Measurements from ENCODE around the gene PAN2. TPM values are rescaled to one million over a fixed set of nuclear protein-coding genes. Genes with fewer than 3 reads are reported as not detected.

Gene PAN2
- total and polyA plus RNA-seq, 4 donors = 22.4 to 68.2 (median 52.2) TPM

DNA sequence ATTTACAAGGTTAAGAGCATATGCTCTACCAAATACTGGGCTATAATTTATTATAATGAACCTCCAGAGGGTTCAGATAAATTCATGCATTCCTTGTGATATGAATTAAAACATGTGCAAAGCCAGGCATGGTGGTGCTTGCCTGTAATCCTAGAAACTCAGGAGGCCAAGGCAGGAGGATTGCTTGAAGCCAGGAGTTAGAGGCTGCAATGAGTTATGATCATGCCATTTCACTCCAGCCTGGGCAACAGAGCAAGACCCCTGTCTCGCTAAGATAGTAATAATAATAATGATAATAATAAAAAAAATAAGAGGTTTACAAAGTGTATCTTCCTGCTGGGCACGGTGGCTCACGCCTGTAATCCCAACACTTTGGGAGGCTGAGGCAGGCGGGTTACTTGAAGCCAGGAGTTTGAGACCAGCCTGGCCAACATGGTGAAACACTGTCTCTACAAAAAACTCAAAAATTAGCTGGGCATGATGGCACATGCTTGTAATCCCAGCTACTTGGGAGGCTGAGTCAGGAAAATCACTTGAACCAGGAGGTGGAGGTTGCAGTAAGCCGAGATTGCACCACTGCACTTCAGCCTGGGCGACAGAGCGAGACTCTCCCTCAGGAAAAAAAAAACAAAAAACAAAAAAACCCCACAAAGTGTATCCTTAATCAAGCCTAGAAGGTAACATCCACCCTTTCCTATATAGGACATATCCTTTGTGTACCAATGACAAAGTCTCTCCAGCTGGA, 26.4 kb downstream of the PAN2 start:
- H3K27me3 ChIP-seq (ENCODE audit: control insufficient read depth in 3 of 3, insufficient read depth in 3 of 3, low read length in 2 of 3) = no peaks in the 10 kb centered on the region
- no peak overlapping the region for H3K4me3 ChIP-seq
- no peaks in the 10 kb centered on the region for H3K4me1 ChIP-seq (ENCODE audit: control insufficient read depth in 5 of 5, insufficient read depth in 5 of 5, low read length in 5 of 5)
- TF ChIP-seq, protein P1, sequence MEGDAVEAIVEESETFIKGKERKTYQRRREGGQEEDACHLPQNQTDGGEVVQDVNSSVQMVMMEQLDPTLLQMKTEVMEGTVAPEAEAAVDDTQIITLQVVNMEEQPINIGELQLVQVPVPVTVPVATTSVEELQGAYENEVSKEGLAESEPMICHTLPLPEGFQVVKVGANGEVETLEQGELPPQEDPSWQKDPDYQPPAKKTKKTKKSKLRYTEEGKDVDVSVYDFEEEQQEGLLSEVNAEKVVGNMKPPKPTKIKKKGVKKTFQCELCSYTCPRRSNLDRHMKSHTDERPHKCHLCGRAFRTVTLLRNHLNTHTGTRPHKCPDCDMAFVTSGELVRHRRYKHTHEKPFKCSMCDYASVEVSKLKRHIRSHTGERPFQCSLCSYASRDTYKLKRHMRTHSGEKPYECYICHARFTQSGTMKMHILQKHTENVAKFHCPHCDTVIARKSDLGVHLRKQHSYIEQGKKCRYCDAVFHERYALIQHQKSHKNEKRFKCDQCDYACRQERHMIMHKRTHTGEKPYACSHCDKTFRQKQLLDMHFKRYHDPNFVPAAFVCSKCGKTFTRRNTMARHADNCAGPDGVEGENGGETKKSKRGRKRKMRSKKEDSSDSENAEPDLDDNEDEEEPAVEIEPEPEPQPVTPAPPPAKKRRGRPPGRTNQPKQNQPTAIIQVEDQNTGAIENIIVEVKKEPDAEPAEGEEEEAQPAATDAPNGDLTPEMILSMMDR (IDR thresholded peaks at IDR 0.05; ENCODE audit: control extremely low read depth, extremely low read depth) = no peak
- H3K36me3 ChIP-seq (ENCODE audit: control insufficient read depth in 4 of 4, insufficient read depth in 4 of 4, low read length in 4 of 4) = peaks cover 9 to 41% (median 13%) of the 10 kb centered on the region in 4 donors
- DNase-seq (no peak), ATAC-seq (ENCODE audit: insufficient read depth, low FRiP score) (no peak)
- H3K9me3 ChIP-seq (ENCODE audit: control insufficient read depth in 4 of 4, insufficient read depth in 3 of 4, low read length in 3 of 4) = no peaks in the 10 kb centered on the region
- no peak overlapping the region for H3K9ac ChIP-seq (ENCODE audit: insufficient read depth in 1 of 2, low read length in 2 of 2)
- H3K27ac ChIP-seq (ENCODE audit: low read depth in 1 of 2, low read length in 1 of 2) = no peak overlapping the region
- 91 to 95% methylated on average over 7 of the region's 7 CpGs for WGBS, 2 donors

GRCh38 chr12:56304872-56305590, 28.8 kb downstream of the PAN2 start:
- Histone ChIP-seq H3K9ac (ENCODE audit: insufficient read depth in 1 of 2, low read length in 2 of 2) (no peak overlapping the region), H3K4me1 (ENCODE audit: control insufficient read depth in 5 of 5, insufficient read depth in 5 of 5, low read length in 5 of 5) (peaks cover 0 to 8% (median 0%) of the 10 kb centered on the region in 5 donors), H3K27ac (ENCODE audit: low read depth in 1 of 2, low read length in 1 of 2) (no peak overlapping the region), H3K36me3 (ENCODE audit: control insufficient read depth in 4 of 4, insufficient read depth in 4 of 4, low read length in 4 of 4) (peaks cover 8 to 28% (median 10%) of the 10 kb centered on the region in 4 donors), H3K4me3 (no peak overlapping the region), H3K27me3 (ENCODE audit: control insufficient read depth in 3 of 3, insufficient read depth in 3 of 3, low read length in 2 of 3) (no peaks in the 10 kb centered on the region), H3K9me3 (ENCODE audit: control insufficient read depth in 4 of 4, insufficient read depth in 3 of 4, low read length in 3 of 4) (no peaks in the 10 kb centered on the region)
- DNase-seq = no peak
- WGBS, 2 donors = 83 to 93% methylated on average over 8 of the region's 8 CpGs
- TF ChIP-seq, protein P1 (IDR thresholded peaks at IDR 0.05; ENCODE audit: control extremely low read depth, extremely low read depth) = no peak
- no peak for ATAC-seq (ENCODE audit: insufficient read depth, low FRiP score)

GRCh38 chr12:56304276-56304675, 29.5 kb downstream of the PAN2 start:
- TF ChIP-seq, protein P1 (IDR thresholded peaks at IDR 0.05; ENCODE audit: control extremely low read depth, extremely low read depth) = no peak
- Histone ChIP-seq H3K4me3 (no peak overlapping the region), H3K36me3 (ENCODE audit: control insufficient read depth in 4 of 4, insufficient read depth in 4 of 4, low read length in 4 of 4) (peaks cover 5 to 24% (median 7%) of the 10 kb centered on the region in 4 donors), H3K27ac (ENCODE audit: low read depth in 1 of 2, low read length in 1 of 2) (no peak overlapping the region), H3K4me1 (ENCODE audit: control insufficient read depth in 5 of 5, insufficient read depth in 5 of 5, low read length in 5 of 5) (peaks cover 0 to 10% (median 0%) of the 10 kb centered on the region in 5 donors), H3K27me3 (ENCODE audit: control insufficient read depth in 3 of 3, insufficient read depth in 3 of 3, low read length in 2 of 3) (no peaks in the 10 kb centered on the region), H3K9me3 (ENCODE audit: control insufficient read depth in 4 of 4, insufficient read depth in 3 of 4, low read length in 3 of 4) (no peaks in the 10 kb centered on the region), H3K9ac (ENCODE audit: insufficient read depth in 1 of 2, low read length in 2 of 2) (no peak overlapping the region)
- DNase-seq = no peak
- no peak for ATAC-seq (ENCODE audit: insufficient read depth, low FRiP score)
- 94 to 98% methylated on average over 3 of the region's 3 CpGs for WGBS, 2 donors
